Mammary epithelial cell (primary cell): Measurements from ENCODE around the gene TFAP2D.
A peak's percentile ranks its signal among the peaks of the same experiment; 100 is the strongest.

Experiments used
- CTCF ChIP-seq, 2 donors: IDR thresholded peaks in 1 of 2; conservative IDR thresholded peaks in 1 of 2; 2 replicates each; pipeline ENCODE4 v1.5.1; 2011 to 2012; ENCODE audit warnings: inconsistent platforms in 2 of 2, low read length in 2 of 2, mild to moderate bottlenecking in 2 of 2, control low read depth in 1 of 2, low read depth in 1 of 2; ENCODE audit not compliant: insufficient read depth in 1 of 2; ENCODE audit errors: extremely low read depth in 1 of 2
- EZH2 ChIP-seq: IDR thresholded peaks from 2 replicates; pipeline ENCODE4 v1.6.1; 2012; ENCODE audit warnings: low read length, inconsistent platforms, borderline replicate concordance

GRCh38 chr6:50714487-50715379, 1.4 kb downstream of the TFAP2D start:
- TF ChIP-seq CTCF (conservative IDR thresholded peaks at IDR 0.05 in 1 of 2, IDR thresholded peaks at IDR 0.05 in 1 of 2; ENCODE audit: extremely low read depth in 1 of 2, insufficient read depth in 1 of 2, low read depth in 1 of 2, low read length in 2 of 2) (no peak), EZH2 (peak; percentile 88)
